Smooth muscle cell (in vitro differentiated cells): ENCODE data around the gene STK39. TPM values are rescaled to one million over a fixed set of nuclear protein-coding genes. Genes with fewer than 3 reads are reported as not detected.

ENCODE experiments used
- DNase-seq: peaks from one replicate; lab custom pipeline; 2025; ENCODE audit not compliant: unreplicated experiment; lab: John Stamatoyannopoulos, UW
- H2AFZ ChIP-seq: fragments of 200-600 bp; sonication (generic); 2 replicates; pipeline ENCODE4 v1.6.0; 2016; ENCODE audit warnings: antibody characterized with exemption, low read depth, mild to moderate bottlenecking
- H3F3A ChIP-seq: fragments of 200-600 bp; sonication (generic); 2 replicates; pipeline ENCODE4 v1.6.0; 2017; ENCODE audit warnings: antibody characterized with exemption, low read depth
- H3K27ac ChIP-seq: fragments of 200-600 bp; sonication (generic); 2 replicates; pipeline ENCODE4 v1.5.1; 2016; ENCODE audit warnings: low read depth, mild to moderate bottlenecking
- H3K27me3 ChIP-seq: fragments of 200-600 bp; sonication (generic); 2 replicates; pipeline ENCODE4 v1.6.1; 2016; ENCODE audit warnings: low read depth, mild to moderate bottlenecking
- H3K36me3 ChIP-seq: fragments of 200-600 bp; sonication (generic); 2 replicates; pipeline ENCODE4 v1.5.1; 2016; ENCODE audit warnings: low read depth
- H3K4me1 ChIP-seq: fragments of 200-600 bp; sonication (generic); 2 replicates; pipeline ENCODE4 v1.5.1; 2016; ENCODE audit warnings: low read depth
- H3K4me2 ChIP-seq: fragments of 200-600 bp; sonication (generic); 2 replicates; pipeline ENCODE4 v1.6.0; 2016; ENCODE audit warnings: mild to moderate bottlenecking
- H3K4me3 ChIP-seq: fragments of 200-600 bp; sonication (generic); 2 replicates; pipeline ENCODE4 v1.5.1; 2016; ENCODE audit warnings: mild to moderate bottlenecking
- H3K79me2 ChIP-seq: fragments of 200-600 bp; sonication (generic); 2 replicates; pipeline ENCODE4 v1.6.0; 2016; ENCODE audit warnings: low read depth, mild to moderate bottlenecking
- H3K9ac ChIP-seq: fragments of 200-600 bp; sonication (generic); 2 replicates; pipeline ENCODE4 v1.6.0; 2016; ENCODE audit warnings: low read depth
- H3K9me3 ChIP-seq: fragments of 200-600 bp; sonication (generic); replicated peaks from 2 replicates; pipeline ENCODE4 v1.5.1; 2016; ENCODE audit warnings: low read depth
- H4K20me1 ChIP-seq: fragments of 200-600 bp; sonication (generic); 2 replicates; pipeline ENCODE4 v1.6.0; 2016; ENCODE audit warnings: low read depth
- WGBS: methylation state at CpG from one replicate; pipeline ENCODE4 v1.1.7; 2016; ENCODE audit warnings: low lambda C conversion rate; 5-methylcytosine and 5-hydroxymethylcytosine counted together
- polyA plus RNA-seq: library from polyadenylated mRNA; unstranded; fragments of >200 nt; fragmentation: Nextera tagmentation; extraction: Ambion mirVana; gene quantifications from 2 replicates; pipeline ENCODE4 v1.2.1, GENCODE V29; 2016
- total RNA-seq: library from RNA; depleted of rRNA; stranded (reverse); fragments of >200 nt; gene quantifications from 2 replicates; pipeline ENCODE4 v1.2.3, GENCODE V29; 2014
- TF ChIP-seq, protein P1 (sequence below): fragments of 200-600 bp; sonication (generic); IDR thresholded peaks from 2 replicates; pipeline ENCODE4 v1.5.1; 2017; ENCODE audit warnings: borderline replicate concordance, mild to moderate bottlenecking, antibody characterized with exemption; ENCODE audit not compliant: insufficient read depth, poor library complexity, severe bottlenecking

STK39 gene
- total and polyA plus RNA-seq, 2 experiments from 2014 or later, result 21.1 to 37.8 TPM

DNA sequence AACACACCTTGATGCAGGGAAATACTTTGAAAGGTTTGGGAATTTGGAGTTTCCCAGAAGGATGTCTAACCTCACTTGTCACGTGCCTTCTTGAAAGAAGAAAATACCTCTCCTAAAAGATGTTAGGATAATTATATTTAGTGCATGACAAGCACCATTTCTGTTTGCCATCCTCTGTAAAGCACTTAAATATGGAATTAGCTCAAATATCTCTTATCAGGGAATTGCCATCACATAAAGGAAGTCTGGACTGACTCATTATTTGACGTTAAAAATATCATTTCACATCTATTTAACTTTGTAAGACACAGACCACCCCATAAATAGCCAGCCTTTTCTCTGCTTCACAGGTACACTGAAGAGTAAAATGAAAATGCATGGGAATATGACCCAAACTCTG is 140.1 kb downstream of the STK39 start:
- Histone ChIP-seq H3K4me3 (no peak overlapping the region), H3K36me3 (no peaks in the 10 kb centered on the region), H3K27ac (no peak overlapping the region), H3K27me3 (no peaks in the 10 kb centered on the region), H4K20me1 (no peaks in the 10 kb centered on the region), H3K4me1 (no peaks in the 10 kb centered on the region), H3K9me3 (no peaks in the 10 kb centered on the region), H3F3A (no peaks in the 10 kb centered on the region), H3K79me2 (no peaks in the 10 kb centered on the region), H2AFZ (no peak overlapping the region), H3K4me2 (no peak overlapping the region), H3K9ac (no peak overlapping the region)
- 58% methylated on average over 2 of the region's 2 CpGs for WGBS
- DNase-seq, result no peak
- TF ChIP-seq, protein P1, sequence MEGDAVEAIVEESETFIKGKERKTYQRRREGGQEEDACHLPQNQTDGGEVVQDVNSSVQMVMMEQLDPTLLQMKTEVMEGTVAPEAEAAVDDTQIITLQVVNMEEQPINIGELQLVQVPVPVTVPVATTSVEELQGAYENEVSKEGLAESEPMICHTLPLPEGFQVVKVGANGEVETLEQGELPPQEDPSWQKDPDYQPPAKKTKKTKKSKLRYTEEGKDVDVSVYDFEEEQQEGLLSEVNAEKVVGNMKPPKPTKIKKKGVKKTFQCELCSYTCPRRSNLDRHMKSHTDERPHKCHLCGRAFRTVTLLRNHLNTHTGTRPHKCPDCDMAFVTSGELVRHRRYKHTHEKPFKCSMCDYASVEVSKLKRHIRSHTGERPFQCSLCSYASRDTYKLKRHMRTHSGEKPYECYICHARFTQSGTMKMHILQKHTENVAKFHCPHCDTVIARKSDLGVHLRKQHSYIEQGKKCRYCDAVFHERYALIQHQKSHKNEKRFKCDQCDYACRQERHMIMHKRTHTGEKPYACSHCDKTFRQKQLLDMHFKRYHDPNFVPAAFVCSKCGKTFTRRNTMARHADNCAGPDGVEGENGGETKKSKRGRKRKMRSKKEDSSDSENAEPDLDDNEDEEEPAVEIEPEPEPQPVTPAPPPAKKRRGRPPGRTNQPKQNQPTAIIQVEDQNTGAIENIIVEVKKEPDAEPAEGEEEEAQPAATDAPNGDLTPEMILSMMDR, result no peak

DNA sequence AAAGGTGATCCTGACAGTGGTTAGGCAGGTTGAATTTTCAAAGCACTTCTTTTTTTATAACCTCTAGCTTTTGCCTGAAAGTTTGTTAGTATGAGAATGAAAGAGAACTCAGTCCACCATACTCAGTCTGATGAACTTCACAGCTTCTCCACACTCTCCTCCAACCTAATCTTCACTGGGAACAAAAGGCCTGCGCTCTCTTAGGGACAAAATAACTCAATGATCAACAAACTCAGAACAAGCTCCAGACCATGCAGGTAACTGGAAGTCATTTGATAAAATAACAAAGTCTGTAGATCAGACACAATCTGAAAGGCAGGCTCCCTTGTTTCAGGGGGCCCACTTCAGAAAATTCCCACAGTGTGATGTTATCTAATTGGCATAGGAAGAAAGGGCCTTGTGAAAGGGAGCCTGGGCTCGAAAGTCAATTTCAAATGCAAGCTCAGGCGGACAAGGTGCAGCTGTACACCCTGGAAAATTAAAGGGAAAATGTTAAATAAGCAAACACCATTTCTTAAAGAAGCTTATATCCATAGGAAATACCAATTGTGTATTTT is 142.2 kb downstream of the STK39 start:
- Histone ChIP-seq H3K27ac (no peak overlapping the region), H2AFZ (no peak overlapping the region), H3F3A (no peaks in the 10 kb centered on the region), H3K9ac (no peak overlapping the region), H3K36me3 (no peaks in the 10 kb centered on the region), H3K79me2 (no peaks in the 10 kb centered on the region), H3K27me3 (no peaks in the 10 kb centered on the region), H3K4me1 (no peaks in the 10 kb centered on the region), H3K4me2 (no peak overlapping the region), H4K20me1 (no peaks in the 10 kb centered on the region), H3K4me3 (no peak overlapping the region), H3K9me3 (no peaks in the 10 kb centered on the region)
- TF ChIP-seq, protein P1, result no peak
- no peak for DNase-seq
- 98% methylated on average over 3 of the region's 3 CpGs for WGBS

DNA sequence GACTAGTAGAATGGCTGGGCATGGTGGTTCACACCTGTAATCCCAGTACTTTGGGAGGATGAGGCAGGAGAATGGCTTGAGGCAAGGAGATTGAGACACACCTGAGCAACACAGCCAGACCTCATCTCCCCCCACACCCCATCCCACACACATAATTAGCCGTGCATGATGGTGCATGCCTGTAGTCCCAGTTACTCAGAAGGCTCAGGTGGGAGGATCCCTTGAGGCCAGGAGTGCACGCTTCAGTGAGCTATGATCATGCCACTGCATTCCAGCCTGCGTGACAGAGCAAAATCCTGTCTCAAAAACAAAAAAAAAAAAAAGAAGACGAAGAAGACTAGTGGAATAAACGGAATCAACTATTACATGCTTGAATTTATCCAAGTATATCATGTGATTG is 150.0 kb downstream of the STK39 start:
- no peak overlapping the region for H3K4me3 ChIP-seq
- WGBS, result 80% methylated on average over 5 of the region's 5 CpGs
- H3K27me3 ChIP-seq, result no peaks in the 10 kb centered on the region
- no peak overlapping the region for H3K9ac ChIP-seq
- H3K4me2 ChIP-seq, result no peak overlapping the region
- peak overlapping the region; percentile 9 for H3K27ac ChIP-seq
- no peaks in the 10 kb centered on the region for H3K9me3 ChIP-seq
- H3K4me1 ChIP-seq, result no peaks in the 10 kb centered on the region
- H3K79me2 ChIP-seq, result no peaks in the 10 kb centered on the region
- H2AFZ ChIP-seq, result no peak overlapping the region
- DNase-seq, result no peak
- TF ChIP-seq, protein P1, result no peak
- no peaks in the 10 kb centered on the region for H3F3A ChIP-seq
- no peaks in the 10 kb centered on the region for H3K36me3 ChIP-seq
- H4K20me1 ChIP-seq, result peaks cover 16% of the 10 kb centered on the region

DNA sequence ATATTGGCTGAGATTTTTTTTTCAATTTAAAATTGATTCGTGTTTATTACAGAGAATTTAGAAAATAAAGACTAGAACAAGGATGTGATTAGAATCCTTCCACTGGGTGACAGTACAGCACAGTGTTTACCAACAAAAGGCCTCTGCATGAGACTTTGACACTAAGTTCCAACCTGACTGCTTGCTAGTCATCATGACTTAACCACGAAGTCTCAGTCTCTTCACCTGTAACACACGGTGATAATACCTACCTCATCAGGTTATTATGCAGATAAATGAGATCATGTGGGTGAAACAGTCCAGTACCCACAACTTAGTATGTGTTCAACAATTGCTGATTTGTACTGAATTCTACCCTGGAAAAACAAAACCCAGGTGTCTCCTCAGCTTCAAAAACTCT is 151.2 kb downstream of the STK39 start:
- Histone ChIP-seq H3K27me3 (no peaks in the 10 kb centered on the region), H3K9ac (no peak overlapping the region), H4K20me1 (peaks cover 21% of the 10 kb centered on the region), H3K4me3 (no peak overlapping the region), H3K4me2 (no peak overlapping the region), H2AFZ (no peak overlapping the region), H3F3A (no peaks in the 10 kb centered on the region), H3K9me3 (no peaks in the 10 kb centered on the region), H3K36me3 (no peaks in the 10 kb centered on the region), H3K27ac (no peak overlapping the region), H3K79me2 (no peaks in the 10 kb centered on the region), H3K4me1 (no peaks in the 10 kb centered on the region)
- no peak for DNase-seq
- WGBS, result 90% methylated on average over 3 of the region's 3 CpGs
- TF ChIP-seq, protein P1, result no peak
